ENCODE data around the gene STOX2. TPM values are rescaled to one million over a fixed set of nuclear protein-coding genes. Genes with fewer than 3 reads are reported as not detected.

Gene STOX2
- total and polyA plus RNA-seq, 2 of the 8 experiments (the other 6 are each of a cell fraction or from before 2014, with no cell fraction given), result 5.5 to 20.0 TPM

DNA sequence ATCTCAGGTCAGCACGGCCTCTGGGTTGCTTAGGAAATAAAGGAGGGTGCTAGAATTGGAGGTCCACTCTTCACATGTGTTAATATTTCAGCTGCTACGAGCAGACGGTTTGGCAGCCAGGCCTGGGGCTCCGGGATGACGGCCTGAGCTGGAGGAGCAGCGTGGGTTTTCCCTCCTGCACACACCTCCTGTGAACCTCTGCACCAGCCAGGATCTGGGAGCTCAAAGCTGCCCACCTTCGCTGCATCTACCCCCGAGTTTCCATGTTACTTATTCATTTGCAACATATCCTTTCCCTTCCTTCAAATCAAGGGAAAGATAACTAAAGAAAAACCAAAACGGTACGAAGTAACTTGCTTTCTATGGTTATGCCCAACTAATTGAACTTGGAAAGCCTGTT lies 13.6 kb downstream of the STOX2 start:
- Histone ChIP-seq H3K4ac (replicated peaks; ENCODE audit: insufficient read length, low read depth, low read length) (no peak overlapping the region), H2AFZ (ENCODE audit: low read length) (no peak overlapping the region), H4K8ac (ENCODE audit: extremely low read depth, insufficient read depth, low read length) (no peak overlapping the region; the same call in 1 of the 2 replicates), H2BK12ac (ENCODE audit: low read depth, low read length) (no peak overlapping the region), H4K5ac (ENCODE audit: insufficient read length, low read depth, low read length) (no peak overlapping the region), H3K4me3 (ENCODE audit: extremely low read depth in 1 of 4, insufficient read depth in 2 of 4, low read depth in 3 of 4, low read length in 4 of 4) (no peak overlapping the region), H2BK120ac (replicated peaks; ENCODE audit: low read depth, low read length) (no peak overlapping the region), H3K14ac (ENCODE audit: insufficient read length) (no peak overlapping the region), H3K18ac (ENCODE audit: extremely low read depth, low read length) (no peak overlapping the region), H3K27ac (ENCODE audit: low read depth, low read length) (no peak overlapping the region), H3K4me1 (replicated peaks in 1 of 4; ENCODE audit: control insufficient read depth in 3 of 4, insufficient read depth in 4 of 4, low read length in 3 of 4) (peaks cover 0 to 6% (median 2%) of the 10 kb centered on the region in 4 experiments; a peak in 3 of 7 replicates), H2AK5ac (ENCODE audit: low read depth, low read length) (no peak overlapping the region), H2BK5ac (ENCODE audit: low read depth, low read length) (no peak overlapping the region), H3K9ac (replicated peaks in 1 of 4; ENCODE audit: extremely low read depth in 1 of 4, low read depth in 3 of 4, low read length in 3 of 4) (no peak overlapping the region), H3K27me3 (replicated peaks in 1 of 4; ENCODE audit: control insufficient read depth in 3 of 4, extremely low read depth in 1 of 4, insufficient read depth in 3 of 4, low read length in 3 of 4) (no peaks in the 10 kb centered on the region), H3K9me3 (ENCODE audit: insufficient read depth in 2 of 2, low read depth in 1 of 2, low read length in 1 of 2) (no peaks in the 10 kb centered on the region), H2BK15ac (ENCODE audit: low read length) (no peak overlapping the region), H3K36me3 (ENCODE audit: control insufficient read depth in 2 of 4, insufficient read depth in 4 of 4, low read length in 3 of 4) (no peaks in the 10 kb centered on the region), H3K4me2 (ENCODE audit: insufficient read depth in 1 of 2, low read depth in 2 of 2, low read length in 2 of 2) (no peak overlapping the region), H2BK20ac (ENCODE audit: low read length) (no peak overlapping the region), H4K91ac (replicated peaks; ENCODE audit: insufficient read length, low read length) (no peak overlapping the region), H3K23me2 (ENCODE audit: low read depth, low read length) (no peaks in the 10 kb centered on the region), H3K79me2 (ENCODE audit: control insufficient read depth in 1 of 2, insufficient read depth in 2 of 2, low read length in 2 of 2) (peaks cover 3 to 26% of the 10 kb centered on the region in 2 experiments; a peak in 3 of 4 replicates), H3K56ac (replicated peaks; ENCODE audit: insufficient read length, low read depth, low read length) (no peak overlapping the region), H4K20me1 (replicated peaks in 1 of 2; ENCODE audit: control insufficient read depth in 1 of 2, insufficient read depth in 2 of 2, low read length in 2 of 2) (peaks cover 0 to 2% of the 10 kb centered on the region in 2 experiments), H3K23ac (ENCODE audit: insufficient read length) (no peak overlapping the region), H3K79me1 (ENCODE audit: low read depth, low read length) (no peaks in the 10 kb centered on the region; the same call in 1 of the 2 replicates)
- WGBS, 2 experiments (ENCODE audit: extremely low coverage in 1 of 2, insufficient coverage in 1 of 2, insufficient read length in 1 of 2, insufficient replicate concordance in 2 of 2, low coverage in 1 of 2, low lambda C conversion rate in 2 of 2, missing lambda C conversion rate in 1 of 2), result 93% methylated on average over 10 of the region's 10 CpGs; no CpG with 5 or more reads in 1 of the 2 experiments
- CTCF ChIA-PET (ENCODE audit: partially characterized antibody), result interaction anchor here (0.7 to 1.1 kb wide), 2 partner anchors 177 to 238 kb away, joined by 3 read pairs; no protein-coding TSS in a partner anchor
- TF ChIP-seq SIX5 (IDR thresholded peaks at IDR 0.05; ENCODE audit: low read depth, low read length) (no peak), RFX5 (IDR thresholded peaks at IDR 0.05; ENCODE audit: borderline replicate concordance, low read depth, low read length) (no peak), TAF1 (IDR thresholded peaks at IDR 0.05; ENCODE audit: low read depth, low read length) (no peak), NANOG (IDR thresholded peaks at IDR 0.05; ENCODE audit: insufficient read depth, low read depth, low read length, poor library complexity, severe bottlenecking) (no peak), ASH2L (IDR thresholded peaks at IDR 0.05; ENCODE audit: low read length) (no peak), ATF3 (IDR thresholded peaks at IDR 0.05; ENCODE audit: insufficient read depth, low read depth, low read length) (no peak), TCF12 (IDR thresholded peaks at IDR 0.05; ENCODE audit: low read depth, low read length) (no peak), ZNF274 (IDR thresholded peaks at IDR 0.05; ENCODE audit: borderline replicate concordance, extremely low read depth, low read length) (no peak), CHD2 (IDR thresholded peaks at IDR 0.05; ENCODE audit: low read length) (no peak)
- POLR2A ChIA-PET (ENCODE audit: partially characterized antibody), result interaction anchor here (2.0 kb wide), 1 partner anchor 12 kb away, joined by 8 read pairs; no protein-coding TSS in a partner anchor
- DNase-seq (ENCODE audit: low read depth in 1 of 2, low spot score in 2 of 2) (no peak), FAIRE-seq (no peak)
